ENCODE measurements around the gene IKZF1.

The IKZF1 gene

GRCh38 chr7:50307368-50308032 is 3.0 kb downstream of the IKZF1 start:
- DNase-seq (ENCODE audit: extremely low read depth, low read depth): no peak
- H3K4me3 ChIP-seq (replicated peaks; ENCODE audit: low read depth, low read length): no peak overlapping the region
- TF ChIP-seq, protein P1, sequence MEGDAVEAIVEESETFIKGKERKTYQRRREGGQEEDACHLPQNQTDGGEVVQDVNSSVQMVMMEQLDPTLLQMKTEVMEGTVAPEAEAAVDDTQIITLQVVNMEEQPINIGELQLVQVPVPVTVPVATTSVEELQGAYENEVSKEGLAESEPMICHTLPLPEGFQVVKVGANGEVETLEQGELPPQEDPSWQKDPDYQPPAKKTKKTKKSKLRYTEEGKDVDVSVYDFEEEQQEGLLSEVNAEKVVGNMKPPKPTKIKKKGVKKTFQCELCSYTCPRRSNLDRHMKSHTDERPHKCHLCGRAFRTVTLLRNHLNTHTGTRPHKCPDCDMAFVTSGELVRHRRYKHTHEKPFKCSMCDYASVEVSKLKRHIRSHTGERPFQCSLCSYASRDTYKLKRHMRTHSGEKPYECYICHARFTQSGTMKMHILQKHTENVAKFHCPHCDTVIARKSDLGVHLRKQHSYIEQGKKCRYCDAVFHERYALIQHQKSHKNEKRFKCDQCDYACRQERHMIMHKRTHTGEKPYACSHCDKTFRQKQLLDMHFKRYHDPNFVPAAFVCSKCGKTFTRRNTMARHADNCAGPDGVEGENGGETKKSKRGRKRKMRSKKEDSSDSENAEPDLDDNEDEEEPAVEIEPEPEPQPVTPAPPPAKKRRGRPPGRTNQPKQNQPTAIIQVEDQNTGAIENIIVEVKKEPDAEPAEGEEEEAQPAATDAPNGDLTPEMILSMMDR (IDR thresholded peaks at IDR 0.05; ENCODE audit: low read depth, low read length, missing control alignments): no peak

GRCh38 chr7:50308203-50308531 is 3.7 kb downstream of the IKZF1 start:
- no peak overlapping the region for H3K4me3 ChIP-seq (replicated peaks; ENCODE audit: low read depth, low read length)
- TF ChIP-seq, protein P1 (IDR thresholded peaks at IDR 0.05; ENCODE audit: low read depth, low read length, missing control alignments): no peak
- DNase-seq (ENCODE audit: extremely low read depth, low read depth): no peak

DNA sequence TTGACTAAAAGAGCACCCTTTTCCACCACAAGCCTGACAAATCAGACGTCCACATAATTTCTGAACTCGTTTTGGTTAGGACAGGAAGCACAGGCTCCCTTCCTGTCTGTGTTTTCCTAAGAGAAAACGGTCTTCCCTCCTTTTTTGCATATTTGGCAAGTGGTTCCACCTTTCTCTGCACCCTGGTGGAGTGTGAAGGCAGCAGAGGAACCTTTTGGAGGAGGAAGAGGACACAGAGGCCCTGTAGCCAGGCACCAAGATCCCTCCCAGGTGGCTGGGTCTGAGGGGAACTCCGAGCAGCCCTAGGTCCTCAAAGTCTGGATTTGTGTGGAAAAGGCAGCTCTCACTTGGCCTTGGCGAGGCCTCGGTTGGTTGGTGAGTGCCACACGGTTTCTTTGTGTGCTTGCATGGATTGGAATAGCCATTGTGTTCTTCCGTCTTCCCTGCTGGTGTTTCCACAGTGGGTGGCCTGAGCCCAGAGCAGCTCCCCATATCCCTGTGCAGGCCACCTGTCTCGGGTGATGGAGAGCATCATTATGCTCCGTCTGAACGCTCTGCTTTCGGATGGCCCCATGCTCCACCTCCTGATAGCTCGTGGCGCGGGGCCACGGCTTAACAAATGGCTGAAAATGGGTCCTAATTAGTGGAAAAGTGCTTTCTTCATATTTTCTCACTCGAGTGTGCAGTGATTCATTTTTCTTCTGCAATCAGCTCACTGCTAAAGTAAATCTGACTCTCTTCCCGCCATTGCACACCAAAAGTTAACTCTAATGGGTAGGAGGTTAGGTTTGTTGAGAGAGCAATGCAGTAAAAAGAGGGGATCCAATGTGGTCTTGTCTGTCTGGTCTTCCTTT is 4.2 kb downstream of the IKZF1 start:
- no peak for DNase-seq (ENCODE audit: extremely low read depth, low read depth)
- TF ChIP-seq, protein P1 (IDR thresholded peaks at IDR 0.05; ENCODE audit: low read depth, low read length, missing control alignments): no peak
- H3K4me3 ChIP-seq (replicated peaks; ENCODE audit: low read depth, low read length): no peak overlapping the region

DNA sequence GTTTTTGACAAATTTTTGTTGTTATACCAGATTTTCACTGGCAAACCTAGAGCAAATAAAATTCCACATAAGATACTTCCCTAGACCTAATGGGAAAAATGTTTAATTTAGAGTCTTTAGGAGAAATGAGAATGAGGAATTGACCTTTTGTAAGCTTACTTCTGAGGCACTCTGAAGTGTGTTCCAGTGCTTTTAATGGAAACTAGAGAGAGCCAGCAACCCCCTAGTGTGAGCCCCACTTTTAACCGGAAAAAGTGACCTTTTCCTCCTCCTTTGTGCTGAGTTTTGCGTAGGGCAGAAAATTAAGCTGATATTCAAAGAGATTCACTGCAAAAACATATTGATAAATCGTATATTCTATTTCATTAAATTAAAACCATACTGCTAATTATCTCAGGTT is 5.2 kb downstream of the IKZF1 start:
- no peak for DNase-seq (ENCODE audit: extremely low read depth, low read depth)
- no peak overlapping the region for H3K4me3 ChIP-seq (replicated peaks; ENCODE audit: low read depth, low read length)
- TF ChIP-seq, protein P1 (IDR thresholded peaks at IDR 0.05; ENCODE audit: low read depth, low read length, missing control alignments): no peak

DNA sequence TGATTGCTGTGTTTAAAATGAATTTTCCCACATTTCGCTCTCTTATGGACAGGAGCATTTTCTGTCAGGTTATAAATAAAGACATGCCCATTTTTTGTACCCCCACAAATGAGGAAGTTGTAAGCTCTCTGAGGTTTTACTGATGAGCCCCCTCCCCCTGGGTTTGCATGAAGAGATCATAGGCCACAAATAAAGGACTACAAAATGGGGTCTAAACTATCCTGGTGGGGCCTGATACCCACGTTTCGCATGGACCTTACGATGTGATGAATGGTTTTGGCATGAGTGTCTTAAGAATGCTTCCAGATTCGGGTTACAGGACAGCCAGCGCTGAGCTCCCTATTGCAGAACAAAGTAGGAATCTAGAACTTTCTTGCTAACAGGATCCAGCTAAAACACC is 5.8 kb downstream of the IKZF1 start:
- no peak for DNase-seq (ENCODE audit: extremely low read depth, low read depth)
- TF ChIP-seq, protein P1 (IDR thresholded peaks at IDR 0.05; ENCODE audit: low read depth, low read length, missing control alignments): no peak
- no peak overlapping the region for H3K4me3 ChIP-seq (replicated peaks; ENCODE audit: low read depth, low read length)

- no peak overlapping the region for H3K4me3 ChIP-seq (replicated peaks; ENCODE audit: low read depth, low read length)
- no peak for DNase-seq (ENCODE audit: extremely low read depth, low read depth)
- TF ChIP-seq, protein P1 (IDR thresholded peaks at IDR 0.05; ENCODE audit: low read depth, low read length, missing control alignments): no peak
Observed at GRCh38 chr7:50310956-50311355, 6.4 kb downstream of the IKZF1 start.
